HUES48 (cell line): Measurements from ENCODE around the gene EIF2A.

Experiments used
- H3K27ac ChIP-seq: one replicate; pipeline ENCODE4 v1.7.0; 2013; ENCODE audit warnings: low read depth, low read length, inconsistent platforms
- H3K27me3 ChIP-seq: 2 replicates; pipeline ENCODE4 v1.6.1; 2013; ENCODE audit warnings: mild to moderate bottlenecking, low read length; ENCODE audit not compliant: control insufficient read depth, insufficient read depth
- H3K36me3 ChIP-seq: 2 replicates; pipeline ENCODE4 v1.6.1; 2013; ENCODE audit warnings: low read length; ENCODE audit not compliant: control insufficient read depth, insufficient read depth
- H3K4me1 ChIP-seq: 2 replicates; pipeline ENCODE4 v1.6.1; 2013; ENCODE audit warnings: mild to moderate bottlenecking, low read length; ENCODE audit not compliant: control insufficient read depth, insufficient read depth
- H3K4me3 ChIP-seq: 2 replicates; pipeline ENCODE4 v1.5.1; 2013; ENCODE audit warnings: mild to moderate bottlenecking, low read depth, low read length
- H3K9ac ChIP-seq: 2 replicates; pipeline ENCODE4 v1.6.1; 2013; ENCODE audit warnings: mild to moderate bottlenecking, low read depth, low read length, moderate library complexity
- H3K9me3 ChIP-seq: 2 replicates; pipeline ENCODE4 v1.6.1; 2013; ENCODE audit warnings: low read length; ENCODE audit not compliant: control insufficient read depth, insufficient read depth

The EIF2A gene

DNA sequence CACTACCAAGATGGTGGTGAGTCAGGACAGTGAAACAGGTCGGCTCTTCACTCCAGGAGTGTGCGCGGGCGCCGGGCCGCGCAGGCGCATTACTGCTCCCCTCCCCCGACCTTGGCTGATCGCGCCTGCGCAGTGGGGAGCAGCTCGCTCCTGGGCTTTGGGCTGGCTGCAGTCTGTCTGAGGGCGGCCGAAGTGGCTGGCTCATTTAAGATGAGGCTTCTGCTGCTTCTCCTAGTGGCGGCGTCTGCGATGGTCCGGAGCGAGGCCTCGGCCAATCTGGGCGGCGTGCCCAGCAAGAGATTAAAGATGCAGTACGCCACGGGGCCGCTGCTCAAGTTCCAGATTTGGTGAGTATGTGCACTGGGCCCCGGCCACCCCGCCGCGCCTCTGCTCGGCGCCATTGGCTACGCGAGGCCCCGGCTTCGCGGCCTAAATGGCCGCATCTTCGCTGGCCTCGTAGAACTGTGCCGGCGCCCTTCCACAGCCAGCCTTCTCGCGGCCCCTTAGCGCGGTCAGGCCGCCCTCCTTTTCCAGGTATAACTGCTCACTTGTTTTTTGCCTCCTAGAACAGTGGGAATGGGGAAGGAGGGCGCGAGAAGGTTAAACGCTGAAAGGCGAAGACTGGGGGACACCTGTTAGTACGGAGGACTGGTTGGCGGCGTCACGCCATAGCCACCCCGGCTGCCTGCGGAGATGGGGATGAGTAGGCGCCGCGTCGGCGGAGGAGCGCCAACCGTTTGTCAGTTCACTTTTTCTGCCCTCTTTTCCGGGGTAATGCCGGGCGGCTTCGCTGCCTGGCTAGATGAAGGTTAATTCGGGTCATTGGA is 56.8 kb downstream of the EIF2A start, which contains the start of gene SELENOT:
TSS of gene SELENOT (plus strand) at position 169 of the 827 bp plus-strand sequence. CDS start at position 211, 42 bp downstream.
- Histone ChIP-seq H3K4me3 (peak within 1 kb of the TSS; percentile 92), H3K9me3 (no peaks in the 10 kb centered on the region), H3K36me3 (peaks cover 10% of the 10 kb centered on the region), H3K27me3 (no peaks in the 10 kb centered on the region), H3K4me1 (peaks cover 58% of the 10 kb centered on the region), H3K9ac (peak within 1 kb of the TSS; percentile 95), H3K27ac (peak within 1 kb of the TSS; percentile 96)

GRCh38 chr3:150603980-150604319 is 57.4 kb downstream of the EIF2A start:
- Histone ChIP-seq H3K27ac (peak overlapping the region; percentile 96), H3K4me1 (peaks cover 52% of the 10 kb centered on the region), H3K27me3 (no peaks in the 10 kb centered on the region), H3K9ac (peak overlapping the region; percentile 95), H3K9me3 (no peaks in the 10 kb centered on the region), H3K36me3 (peaks cover 10% of the 10 kb centered on the region), H3K4me3 (peak overlapping the region; percentile 92)

DNA sequence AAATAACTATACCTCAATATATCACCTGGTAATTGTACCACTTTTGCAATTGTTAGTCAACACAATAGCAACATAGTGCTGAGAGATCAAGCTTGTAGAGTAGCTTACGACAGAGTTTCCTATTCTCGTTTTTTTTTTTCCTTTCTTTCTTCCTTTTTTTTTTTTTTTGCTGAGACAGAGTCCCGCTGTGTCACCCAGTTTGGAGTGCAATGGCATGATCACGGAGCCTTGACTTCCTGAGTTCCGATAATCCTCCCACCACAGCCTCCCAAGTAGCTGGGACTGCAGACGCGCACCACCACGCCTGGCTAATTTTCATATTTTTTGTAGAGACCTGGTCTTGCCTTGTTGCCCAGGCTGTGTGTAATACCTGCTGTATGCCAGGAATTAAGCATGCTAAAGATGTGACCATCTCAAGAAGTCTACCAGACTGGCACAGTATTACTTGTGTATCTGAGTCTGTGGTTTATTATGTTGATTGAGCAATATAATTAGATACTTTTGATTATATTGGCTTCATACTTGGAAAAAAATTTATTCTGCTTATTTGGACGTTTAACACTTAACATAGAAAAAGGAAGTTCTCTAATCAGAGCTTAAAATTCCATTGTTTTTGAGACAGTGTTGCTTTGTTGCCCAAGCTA is 59.5 kb downstream of the EIF2A start:
- peaks cover 11% of the 10 kb centered on the region for H3K36me3 ChIP-seq
- H3K27me3 ChIP-seq: no peaks in the 10 kb centered on the region
- no peak overlapping the region for H3K9ac ChIP-seq
- peak overlapping the region; percentile 26; the same call in 1 of the 2 replicates for H3K4me3 ChIP-seq
- H3K9me3 ChIP-seq: no peaks in the 10 kb centered on the region
- no peak overlapping the region for H3K27ac ChIP-seq
- peaks cover 42% of the 10 kb centered on the region for H3K4me1 ChIP-seq

DNA sequence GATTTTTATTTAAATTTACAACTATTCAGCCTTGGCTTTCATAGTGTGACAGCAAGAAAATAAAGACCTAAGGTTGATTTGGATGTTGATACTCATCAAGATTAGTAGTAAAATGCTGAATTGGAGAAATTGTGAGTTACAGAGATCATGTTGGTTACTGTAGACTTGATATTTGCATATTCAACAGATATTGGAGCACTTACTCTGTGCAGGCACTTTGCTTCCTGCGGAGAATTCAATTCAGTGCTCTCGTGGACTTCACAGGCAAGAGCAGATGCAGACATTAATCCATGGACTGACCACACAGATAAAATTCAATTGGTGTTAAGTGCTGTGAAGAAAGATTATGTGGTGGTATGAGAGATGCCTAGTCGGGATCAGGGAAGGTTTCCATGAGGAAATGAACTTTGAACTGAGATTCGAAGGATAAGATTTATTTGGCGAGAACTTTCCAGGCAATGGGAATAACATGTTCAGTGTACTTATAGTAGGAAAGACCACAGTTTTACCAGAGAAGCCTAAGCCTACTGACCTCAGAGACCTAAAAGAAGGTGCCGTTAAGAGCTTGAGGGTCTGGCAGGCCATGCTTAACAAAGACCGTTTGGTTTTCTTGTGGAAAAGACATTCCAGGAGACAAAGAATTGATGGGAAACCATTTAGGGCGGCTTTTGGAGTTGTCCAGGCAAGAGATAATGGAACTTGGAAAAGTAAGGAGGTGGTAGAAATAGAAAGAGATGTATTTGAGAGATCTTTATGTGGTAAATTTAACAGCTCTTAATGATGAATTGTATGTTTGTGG is 60.9 kb downstream of the EIF2A start:
- no peak overlapping the region for H3K9ac ChIP-seq
- no peaks in the 10 kb centered on the region for H3K9me3 ChIP-seq
- H3K36me3 ChIP-seq: peaks cover 19% of the 10 kb centered on the region
- H3K27ac ChIP-seq: peak overlapping the region; percentile 65
- H3K27me3 ChIP-seq: no peaks in the 10 kb centered on the region
- peaks cover 40% of the 10 kb centered on the region for H3K4me1 ChIP-seq
- peak overlapping the region; percentile 15; the same call in 1 of the 2 replicates for H3K4me3 ChIP-seq

GRCh38 chr3:150609988-150610387 is 63.4 kb downstream of the EIF2A start:
- no peaks in the 10 kb centered on the region for H3K9me3 ChIP-seq
- H3K36me3 ChIP-seq: peaks cover 34% of the 10 kb centered on the region
- H3K4me3 ChIP-seq: no peak overlapping the region
- H3K9ac ChIP-seq: no peak overlapping the region
- H3K4me1 ChIP-seq: peaks cover 35% of the 10 kb centered on the region
- no peaks in the 10 kb centered on the region for H3K27me3 ChIP-seq
- no peak overlapping the region for H3K27ac ChIP-seq

DNA sequence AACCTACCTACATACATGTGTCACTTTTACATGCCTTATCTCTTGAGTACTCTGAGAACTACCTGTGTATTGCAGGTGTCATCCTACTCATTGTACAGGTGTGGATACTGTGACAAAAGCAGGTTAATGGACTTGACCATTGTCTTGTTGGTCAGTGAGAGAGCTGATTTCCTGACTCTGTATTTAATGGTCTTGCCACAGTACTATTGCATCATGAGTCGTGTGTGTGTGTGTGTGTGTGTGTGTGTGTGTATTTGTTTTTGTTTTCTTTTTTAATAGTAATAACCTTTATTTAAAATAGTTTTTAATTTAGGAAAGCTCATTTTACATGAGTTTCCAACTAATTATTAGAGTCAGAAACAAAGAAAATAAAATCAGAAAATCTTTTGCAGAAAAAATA is 64.2 kb downstream of the EIF2A start:
- Histone ChIP-seq H3K9me3 (no peaks in the 10 kb centered on the region), H3K4me1 (peaks cover 28% of the 10 kb centered on the region), H3K4me3 (no peak overlapping the region), H3K27ac (no peak overlapping the region), H3K9ac (no peak overlapping the region), H3K27me3 (no peaks in the 10 kb centered on the region), H3K36me3 (peaks cover 31% of the 10 kb centered on the region)

DNA sequence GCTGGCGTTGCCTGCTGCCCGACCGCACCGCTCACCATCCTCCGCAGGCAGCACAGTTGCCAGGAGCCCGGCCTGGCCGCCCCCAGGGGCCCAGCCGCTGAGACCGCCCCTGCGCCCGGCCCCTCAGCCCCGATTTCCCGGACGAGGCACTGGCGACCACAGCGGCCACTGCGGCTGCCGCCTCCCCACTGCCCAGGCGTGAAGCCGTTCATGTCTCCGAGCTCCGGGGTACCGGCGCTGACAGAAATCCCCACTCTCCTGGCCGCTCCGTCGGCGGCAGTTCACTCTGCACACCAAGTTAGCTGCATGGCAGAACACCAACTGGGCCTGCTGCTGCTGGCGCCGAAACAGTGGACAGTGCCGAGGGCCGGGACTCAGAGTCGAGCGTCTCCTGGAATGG is 65.1 kb downstream of the EIF2A start:
- Histone ChIP-seq H3K4me1 (peaks cover 23% of the 10 kb centered on the region), H3K9me3 (no peaks in the 10 kb centered on the region), H3K4me3 (no peak overlapping the region), H3K36me3 (peaks cover 28% of the 10 kb centered on the region), H3K27me3 (no peaks in the 10 kb centered on the region), H3K27ac (no peak overlapping the region), H3K9ac (no peak overlapping the region)

- no peaks in the 10 kb centered on the region for H3K9me3 ChIP-seq
- peaks cover 24% of the 10 kb centered on the region for H3K36me3 ChIP-seq
- H3K27ac ChIP-seq: no peak overlapping the region
- peaks cover 16% of the 10 kb centered on the region for H3K4me1 ChIP-seq
- H3K9ac ChIP-seq: no peak overlapping the region
- H3K27me3 ChIP-seq: no peaks in the 10 kb centered on the region
- no peak overlapping the region for H3K4me3 ChIP-seq
Observed at GRCh38 chr3:150612494-150612893, 65.9 kb downstream of the EIF2A start.

DNA sequence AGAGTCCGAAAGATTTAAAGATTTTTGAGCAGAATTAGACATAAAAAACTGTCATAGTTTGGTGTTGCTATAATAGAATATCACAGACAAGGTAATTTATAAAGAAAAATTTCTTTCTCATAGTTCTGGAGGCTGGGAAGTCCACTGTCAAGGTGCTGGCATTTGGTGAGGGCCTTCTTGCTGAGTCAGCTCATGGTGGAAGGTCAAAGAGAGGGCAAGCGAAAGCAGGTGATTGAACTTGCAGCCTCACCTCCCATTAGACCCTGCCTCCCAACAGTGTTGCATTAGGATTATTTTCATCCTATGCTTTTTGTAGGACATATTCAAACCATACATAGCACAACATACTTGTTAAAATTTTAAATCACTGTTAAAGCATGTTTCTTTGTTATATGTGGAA is 66.4 kb downstream of the EIF2A start:
- no peak overlapping the region for H3K4me3 ChIP-seq
- no peak overlapping the region for H3K27ac ChIP-seq
- H3K4me1 ChIP-seq: peaks cover 11% of the 10 kb centered on the region; the same call in 1 of the 2 replicates
- H3K9ac ChIP-seq: no peak overlapping the region
- no peaks in the 10 kb centered on the region for H3K27me3 ChIP-seq
- peaks cover 24% of the 10 kb centered on the region for H3K36me3 ChIP-seq
- no peaks in the 10 kb centered on the region for H3K9me3 ChIP-seq

DNA sequence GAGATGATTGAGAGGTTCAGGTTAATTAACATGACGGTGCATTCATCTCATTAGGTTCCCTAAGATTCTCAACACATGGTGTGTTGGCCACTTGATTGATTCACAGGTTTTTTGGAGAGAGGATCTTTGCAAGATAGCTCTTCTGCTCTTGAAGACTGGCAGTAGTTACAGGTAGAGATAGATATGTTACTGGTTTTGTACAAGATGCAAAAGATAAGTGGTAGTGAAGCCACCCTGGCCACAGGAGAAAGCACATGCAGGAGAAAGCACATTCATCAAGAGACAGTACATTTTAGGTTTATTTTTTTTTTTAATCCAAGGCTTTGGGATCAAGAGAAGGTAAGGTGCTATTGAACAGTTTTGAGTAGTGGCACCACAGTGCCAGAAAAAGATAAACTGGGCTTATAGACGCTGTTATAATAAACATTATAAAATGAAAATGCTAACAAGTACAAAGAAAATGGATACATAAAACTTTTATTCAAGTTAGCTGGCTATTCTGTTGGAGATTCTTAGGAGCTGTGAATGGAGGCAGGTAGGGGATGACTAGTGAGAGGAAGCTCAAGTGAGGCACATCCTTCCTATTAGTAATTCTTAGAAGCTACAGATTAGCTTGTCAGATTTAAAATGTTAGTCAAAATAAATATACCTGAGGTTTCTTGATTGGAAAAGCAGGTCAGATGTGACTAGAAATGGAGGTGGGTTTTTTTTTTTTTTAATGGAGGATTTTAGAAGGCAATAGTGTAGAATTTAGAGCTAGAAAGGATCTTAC is 67.3 kb downstream of the EIF2A start:
- Histone ChIP-seq H3K4me3 (no peak overlapping the region), H3K9ac (no peak overlapping the region), H3K9me3 (no peaks in the 10 kb centered on the region), H3K27ac (no peak overlapping the region), H3K4me1 (peaks cover 11% of the 10 kb centered on the region; the same call in 1 of the 2 replicates), H3K27me3 (no peaks in the 10 kb centered on the region), H3K36me3 (peaks cover 32% of the 10 kb centered on the region)
